GM12875 (cell line): ENCODE results near the gene PHIP.

Experiments
- H3K4me3 ChIP-seq: one replicate; pipeline ENCODE4 v1.5.1; 2011; ENCODE audit warnings: low read depth, low read length, control low read depth
- CTCF ChIP-seq: IDR thresholded peaks from 2 replicates; pipeline ENCODE4 v1.5.1; 2011; ENCODE audit warnings: low read depth, mild to moderate bottlenecking, control low read depth, inconsistent platforms, low read length, moderate library complexity, borderline replicate concordance; ENCODE audit not compliant: insufficient read depth

The PHIP gene

DNA sequence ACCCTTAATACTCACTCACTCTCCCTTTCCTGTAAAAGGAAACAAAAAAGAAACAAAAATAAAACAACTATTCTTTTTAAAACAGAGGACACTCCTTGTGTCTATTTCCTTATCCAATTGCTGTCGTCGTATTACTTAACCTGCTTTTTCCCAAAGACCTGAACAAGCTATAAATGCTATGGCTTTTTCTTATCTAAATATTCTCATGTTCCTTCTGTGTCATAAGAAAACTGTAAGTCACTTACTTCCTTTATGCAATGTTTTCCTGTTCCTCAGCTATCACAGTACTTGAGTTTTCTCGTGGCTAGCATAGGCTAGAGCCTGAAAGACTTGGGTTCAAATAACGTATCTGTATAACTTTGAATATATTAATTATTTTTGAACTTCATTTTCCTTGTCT, 111.5 kb downstream of the PHIP start:
- no peak overlapping the region for H3K4me3 ChIP-seq
- no peak for TF ChIP-seq CTCF

- no peak for TF ChIP-seq CTCF
- no peak overlapping the region for H3K4me3 ChIP-seq
Measured at GRCh38 chr6:78962448-78962847, 115.6 kb downstream of the PHIP start.

DNA sequence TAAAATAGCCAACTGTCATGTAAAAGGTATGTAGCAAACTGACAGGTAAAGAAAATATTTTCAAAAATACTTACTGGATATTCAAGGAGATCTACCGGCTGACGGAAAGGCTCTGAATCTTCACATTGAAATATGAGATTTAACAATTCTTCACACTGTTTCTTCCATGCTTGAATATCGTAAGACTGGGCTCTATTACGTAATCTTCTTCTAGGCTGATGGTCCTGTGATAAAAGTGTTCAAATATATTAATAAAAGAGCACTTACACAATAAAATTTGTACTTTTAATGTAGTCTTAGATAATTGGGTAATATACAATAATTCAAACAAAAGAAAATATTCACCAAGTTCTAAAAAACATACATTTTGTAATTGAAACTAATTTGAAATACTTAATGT, 123.3 kb downstream of the PHIP start:
- no peak overlapping the region for H3K4me3 ChIP-seq
- TF ChIP-seq CTCF = no peak

- H3K4me3 ChIP-seq = no peak overlapping the region
- no peak for TF ChIP-seq CTCF
Measured at GRCh38 chr6:78953798-78954197, 124.3 kb downstream of the PHIP start.

- no peak for TF ChIP-seq CTCF
Measured at GRCh38 chr6:78952362-78952761, 125.7 kb downstream of the PHIP start.

GRCh38 chr6:78948785-78949184, 129.3 kb downstream of the PHIP start:
- no peak for TF ChIP-seq CTCF

More at GRCh38 chr6:78952362-78952761, 125.7 kb downstream of the PHIP start:
- H3K4me3 ChIP-seq = no peak overlapping the region

GRCh38 chr6:78947962-78948361, 130.1 kb downstream of the PHIP start:
- no peak overlapping the region for H3K4me3 ChIP-seq
- TF ChIP-seq CTCF = no peak

More at GRCh38 chr6:78948785-78949184, 129.3 kb downstream of the PHIP start:
- H3K4me3 ChIP-seq = no peak overlapping the region
